Retinal pigment epithelial cell (primary cell): ENCODE measurements around the gene TMEM121.

Experiments used
- DNase-seq: peaks from one replicate; pipeline ENCODE4 v3.0.0-alpha.2; 2010; ENCODE audit warnings: low read depth
- H3K4me3 ChIP-seq: 2 replicates; pipeline ENCODE4 v1.5.1; 2011; ENCODE audit warnings: mild to moderate bottlenecking, low read length, control low read depth, moderate library complexity
- CTCF ChIP-seq: conservative IDR thresholded peaks from 2 replicates; pipeline ENCODE4 v1.5.1; 2011; ENCODE audit warnings: low read depth, low read length, control low read depth, inconsistent platforms

The TMEM121 gene

GRCh38 chr14:105495990-105496830 is 30.2 kb upstream of the TMEM121 start:
- DNase-seq = no peak
- H3K4me3 ChIP-seq = no peak overlapping the region

DNA sequence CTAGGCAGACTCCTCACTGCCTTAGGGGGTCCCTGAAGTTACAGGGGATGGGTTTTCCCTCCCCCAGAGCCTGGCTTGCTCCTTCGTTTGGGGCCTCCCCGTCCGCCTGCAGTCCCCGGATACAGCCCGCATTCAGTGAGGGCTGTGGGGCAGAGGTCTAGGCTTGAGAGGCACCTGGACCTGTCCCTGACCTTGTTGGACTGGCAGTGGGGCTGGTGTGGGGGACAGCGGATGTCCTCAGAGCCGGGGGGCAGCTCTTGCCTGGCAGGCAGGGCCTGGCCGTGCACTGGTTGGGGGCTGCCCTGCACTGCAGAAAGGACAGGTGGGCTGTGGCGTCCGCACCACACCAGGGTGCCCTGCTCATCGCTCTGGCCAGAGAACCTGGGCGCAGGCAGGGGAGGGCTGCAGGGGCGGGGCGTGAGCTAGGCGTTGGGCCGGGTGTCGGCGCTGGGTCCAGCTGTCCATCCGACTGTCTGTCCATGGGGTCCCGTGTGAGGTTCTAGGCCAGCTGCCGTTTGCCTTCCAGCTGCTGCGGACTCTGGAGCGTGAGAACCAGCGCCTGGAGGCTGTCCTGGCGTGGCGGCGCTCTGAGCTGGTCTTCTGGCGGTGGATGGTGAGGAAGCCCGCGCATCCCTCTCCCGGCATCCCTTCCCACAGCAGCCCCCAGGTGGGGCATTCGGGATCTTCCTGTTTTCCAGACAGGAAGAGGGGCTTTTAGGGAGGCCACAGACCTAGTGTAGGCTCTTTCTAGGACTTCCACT is 29.4 kb upstream of the TMEM121 start:
- no peak overlapping the region for H3K4me3 ChIP-seq
- no peak for DNase-seq
- TF ChIP-seq CTCF = no peak

More at GRCh38 chr14:105495990-105496830, 30.2 kb upstream of the TMEM121 start:
- no peak for TF ChIP-seq CTCF

DNA sequence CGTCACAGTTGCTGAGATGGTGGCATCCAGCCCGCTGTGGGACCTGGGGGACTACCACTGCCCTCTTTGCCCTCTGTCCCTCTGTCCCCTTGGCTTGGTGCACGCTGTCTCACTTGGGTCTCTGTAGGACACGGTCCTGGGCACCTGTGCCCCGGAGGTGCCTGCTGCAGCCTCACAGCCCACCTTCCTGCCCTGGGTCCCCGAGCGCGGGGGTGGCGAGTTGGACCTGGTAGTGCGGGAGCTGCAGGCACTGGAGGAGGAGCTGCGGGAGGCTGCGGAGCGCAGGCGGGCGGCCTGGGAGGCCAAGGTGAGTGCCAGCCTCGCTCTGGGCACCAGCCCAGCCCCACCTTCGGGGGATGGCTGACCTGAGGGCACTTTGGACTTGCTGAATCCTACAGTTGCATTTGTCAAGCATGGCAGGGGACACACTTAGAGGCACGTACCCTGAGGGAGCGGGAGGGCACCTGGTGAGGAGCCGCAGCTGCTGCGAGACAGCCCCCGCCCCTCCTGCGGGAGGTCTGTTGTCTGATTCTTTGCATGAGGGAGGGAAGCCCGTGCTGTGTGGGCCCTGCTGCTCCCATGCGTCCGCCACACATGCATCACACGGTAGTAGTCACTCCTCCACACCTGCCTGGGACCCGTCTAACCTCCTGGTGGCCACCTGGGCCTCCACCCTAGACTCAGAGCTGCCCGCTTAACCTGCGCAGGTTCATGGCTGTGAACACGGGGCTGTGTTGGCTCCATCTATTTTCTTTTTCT is 28.5 kb upstream of the TMEM121 start:
- TF ChIP-seq CTCF = no peak
- no peak for DNase-seq
- no peak overlapping the region for H3K4me3 ChIP-seq

DNA sequence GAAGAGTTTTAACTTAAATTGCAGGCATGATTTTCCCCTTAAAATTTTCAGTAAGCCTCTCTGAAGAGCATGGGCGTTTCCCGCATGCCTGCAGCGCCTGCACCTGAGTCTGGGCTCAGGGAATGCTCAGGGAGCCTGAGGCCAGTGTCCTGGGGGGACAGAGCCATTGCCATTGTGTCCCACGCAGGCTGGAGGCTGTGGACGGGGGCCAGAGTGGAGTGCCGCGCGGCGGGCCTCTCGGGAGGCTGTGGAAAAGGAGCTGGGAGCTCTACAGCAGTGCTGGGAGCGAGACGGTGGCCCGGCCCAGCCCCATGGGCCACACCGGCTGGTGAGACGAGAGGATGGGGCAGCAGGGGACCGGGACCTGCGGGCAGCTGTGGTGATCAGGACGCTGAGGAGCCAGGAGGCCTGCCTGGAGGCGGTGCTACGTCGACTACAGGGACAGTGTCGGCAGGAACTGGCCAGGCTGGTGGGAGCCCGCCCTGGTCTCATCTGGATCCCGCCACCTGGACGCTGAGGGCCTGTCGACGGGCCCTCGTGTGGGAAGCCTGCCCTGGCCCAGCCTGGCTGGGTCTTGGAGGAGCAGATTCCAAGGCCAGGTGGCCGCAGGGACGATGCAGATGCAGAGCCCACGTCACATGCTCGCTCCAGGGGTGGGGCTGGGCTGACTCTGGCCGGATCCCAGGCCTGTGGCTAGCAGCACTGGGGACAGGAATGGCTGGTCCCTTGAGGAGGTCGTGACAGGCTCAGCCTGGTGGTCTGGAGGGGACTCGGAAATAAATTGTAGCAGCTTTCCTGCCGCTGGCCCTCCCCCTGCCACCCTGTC is 27.7 kb upstream of the TMEM121 start:
- H3K4me3 ChIP-seq = no peak overlapping the region
- TF ChIP-seq CTCF = no peak
- DNase-seq = no peak

DNA sequence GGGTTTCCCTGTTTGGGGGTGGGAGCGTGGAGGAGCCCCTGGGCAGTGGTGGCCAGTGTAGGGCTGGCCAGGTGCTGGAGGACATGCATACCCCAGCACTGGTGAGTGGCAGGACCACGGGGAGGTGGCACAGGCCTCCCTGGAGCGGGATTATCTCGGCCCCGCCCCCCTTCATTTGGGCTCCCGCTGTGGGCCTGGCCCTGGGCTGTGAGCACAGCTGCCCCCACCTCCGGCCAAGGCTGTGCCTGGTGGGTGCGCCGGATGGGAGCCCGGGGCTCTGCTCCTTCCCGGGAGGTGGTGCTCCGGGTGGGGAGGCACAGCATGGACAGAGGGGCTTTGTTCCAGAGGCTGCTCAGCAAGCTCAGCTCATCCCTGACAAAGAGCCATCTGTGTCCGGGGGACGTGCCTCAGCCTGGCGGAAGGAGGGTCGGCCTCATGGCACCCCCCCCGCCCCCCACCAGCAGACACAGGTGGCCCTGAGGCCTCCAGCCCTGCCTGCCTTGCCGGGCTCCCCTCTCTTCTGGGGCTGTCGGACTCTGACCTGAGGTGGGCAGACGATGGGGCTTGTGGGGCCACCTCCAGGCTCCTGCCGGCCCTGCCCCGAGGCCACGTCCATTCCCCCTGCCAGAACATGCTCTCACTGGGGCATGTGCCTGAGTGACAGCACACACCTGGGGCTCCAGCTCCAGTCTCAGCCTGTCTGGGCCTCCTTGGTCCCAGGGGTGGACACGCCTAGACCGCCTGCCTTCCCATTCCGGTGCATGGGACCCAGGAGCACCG is 26.9 kb upstream of the TMEM121 start:
- no peak for DNase-seq
- TF ChIP-seq CTCF = no peak
- no peak overlapping the region for H3K4me3 ChIP-seq
